NCI-H1436 treated with DMSO at 0.1 percent for 48 hours (cell line): ENCODE data around the gene S100A5.
A peak's percentile ranks its signal among the peaks of the same experiment; 100 is the strongest.
"Not testable (repeated sequence)": the region's sequence is repeated elsewhere in the genome, so short reads cannot be mapped to it uniquely, and the experiment has no call there.

Experiments used
- DNase-seq: peaks from one replicate; lab custom pipeline; 2025; lab: John Stamatoyannopoulos, UW

The S100A5 gene

DNA sequence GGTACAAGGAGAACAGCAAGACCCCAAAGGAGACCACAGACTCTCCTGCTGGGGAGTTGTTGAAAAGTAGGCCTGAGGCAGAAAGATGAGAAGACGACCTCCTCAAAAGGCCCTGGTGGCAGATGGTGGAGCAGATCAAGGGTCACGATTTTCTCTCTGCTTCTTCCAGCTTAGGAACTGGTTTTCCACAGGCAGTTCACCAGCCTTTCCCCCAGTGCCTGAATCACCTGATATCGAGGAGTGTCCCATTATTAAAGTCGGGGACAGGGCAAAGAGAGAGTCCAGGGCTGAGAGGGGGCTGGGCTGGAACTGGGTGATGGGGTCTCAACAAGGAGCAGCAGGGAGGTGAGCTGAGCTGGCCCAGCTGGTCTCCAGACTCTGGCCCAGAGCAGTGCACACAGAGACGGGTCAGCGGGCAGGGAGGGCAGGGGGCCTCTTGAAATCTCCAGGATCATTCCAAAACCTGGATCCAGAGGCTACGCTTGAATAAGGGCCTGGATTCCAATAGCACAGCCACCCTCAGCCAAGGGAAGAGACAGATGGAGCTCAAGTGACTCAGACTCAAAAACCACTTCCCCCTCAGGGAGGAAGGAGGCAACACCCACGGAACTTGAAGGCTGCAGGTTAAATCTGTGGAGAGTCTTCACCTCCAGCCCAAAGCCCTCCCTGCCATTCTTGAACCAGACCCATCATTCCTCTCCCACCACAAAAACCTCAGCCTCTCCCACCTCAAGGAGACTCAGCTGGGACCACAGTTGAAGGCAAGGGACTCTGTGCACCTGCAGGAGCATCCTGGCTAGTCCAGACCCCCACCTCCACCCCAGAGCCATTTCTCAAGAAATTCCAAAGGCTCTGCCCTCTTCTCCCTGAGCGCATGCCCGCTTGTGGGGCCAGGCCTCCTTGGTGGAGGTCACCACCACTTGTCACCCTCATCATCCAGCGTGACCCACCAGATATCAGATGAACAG, at the start of gene S100A5:
TSS of gene S100A5 (minus strand) at position 541 of the 968 bp plus-strand sequence. CDS start 743 bp downstream, outside the sequence.
- no peak for DNase-seq

GRCh38 chr1:153588482-153588881, 47.7 kb upstream of the S100A5 start:
- DNase-seq: no peak

DNA sequence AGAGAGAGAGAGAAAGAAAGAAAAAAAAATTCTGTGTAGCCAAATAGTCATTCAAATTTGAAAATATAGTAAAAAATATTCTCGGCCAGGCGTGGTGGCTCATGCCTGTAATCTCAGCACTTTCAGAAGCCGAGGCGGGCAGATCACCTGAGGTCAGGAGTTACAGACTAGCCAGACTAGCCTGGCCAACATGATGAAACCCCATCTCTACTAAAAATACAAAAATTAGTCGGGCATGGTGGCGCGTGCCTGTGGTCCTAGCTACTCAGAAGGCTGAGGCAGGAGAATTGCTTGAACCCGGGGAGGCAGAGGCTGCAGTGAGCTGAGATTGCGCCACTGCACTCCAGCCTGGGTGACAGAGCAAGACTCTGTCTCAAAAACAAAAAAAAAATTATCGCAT, 47.3 kb upstream of the S100A5 start:
- DNase-seq: not testable (repeated sequence)

GRCh38 chr1:153587314-153587713, 46.6 kb upstream of the S100A5 start:
- no peak for DNase-seq

- no peak for DNase-seq
These were observed 45.6 kb upstream of the S100A5 start for GRCh38 chr1:153586347-153586746.

GRCh38 chr1:153585006-153585405, 44.3 kb upstream of the S100A5 start:
- no peak for DNase-seq

DNA sequence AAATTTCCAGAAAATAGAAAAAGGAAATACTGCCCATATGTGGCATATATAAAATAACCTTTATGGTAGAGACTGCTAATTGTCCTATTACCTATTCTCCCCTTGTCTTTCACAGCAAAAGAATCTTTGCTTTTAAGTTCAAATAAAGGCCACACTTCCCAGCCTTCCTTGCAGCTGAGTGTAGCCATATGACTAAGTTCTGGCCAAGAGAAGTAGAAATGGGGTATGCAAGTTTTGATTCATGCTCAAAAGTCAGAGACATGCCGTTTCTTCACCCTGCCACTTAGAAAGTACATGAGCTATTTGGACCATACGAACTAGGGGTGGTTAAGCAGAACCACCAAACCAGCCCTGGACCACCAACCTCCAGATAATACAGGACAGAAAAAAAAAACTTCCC, 43.2 kb upstream of the S100A5 start:
- DNase-seq: no peak

GRCh38 chr1:153583514-153583913, 42.8 kb upstream of the S100A5 start:
- DNase-seq: not testable (repeated sequence)

GRCh38 chr1:153582836-153583235, 42.1 kb upstream of the S100A5 start:
- not testable (repeated sequence) for DNase-seq

DNA sequence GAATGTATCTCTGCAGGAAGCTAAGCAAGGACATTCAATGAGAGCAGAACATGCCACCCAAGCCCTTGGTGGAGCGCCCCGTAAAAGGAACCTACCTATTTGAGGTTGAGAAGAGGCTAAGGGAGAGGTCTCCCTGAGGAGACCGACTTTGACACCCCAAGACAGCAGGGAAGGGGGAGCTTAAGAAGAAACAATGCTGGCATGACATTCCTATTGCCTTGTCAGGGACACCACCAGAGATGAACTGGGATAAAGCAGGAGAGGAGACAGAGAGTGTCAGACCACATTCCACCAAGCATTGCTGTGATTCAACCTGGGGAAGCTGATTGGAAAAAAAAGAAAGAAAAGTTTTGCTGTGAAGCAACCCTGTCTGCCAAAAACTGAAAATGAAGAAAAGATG, 38.2 kb upstream of the S100A5 start:
- DNase-seq: no peak

DNA sequence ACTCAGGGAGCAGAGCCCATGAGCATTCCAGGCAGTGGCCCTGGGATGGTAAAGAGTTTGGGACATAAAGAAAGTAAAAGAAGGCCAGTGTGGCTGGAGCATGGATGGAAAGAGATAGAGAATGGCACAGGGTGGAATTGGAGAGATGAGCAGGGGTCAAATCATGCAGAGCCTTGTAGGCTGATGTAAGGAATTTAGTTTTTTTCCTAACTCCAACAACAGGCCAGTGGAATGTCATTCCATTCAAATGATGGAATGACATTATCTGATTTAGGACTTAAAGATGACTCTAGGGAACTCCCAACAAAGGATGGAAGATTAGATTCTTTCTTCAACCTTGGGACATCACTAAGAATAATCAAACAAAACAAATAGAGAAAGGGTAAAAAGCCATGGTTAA, 37.8 kb upstream of the S100A5 start:
- no peak for DNase-seq

DNA sequence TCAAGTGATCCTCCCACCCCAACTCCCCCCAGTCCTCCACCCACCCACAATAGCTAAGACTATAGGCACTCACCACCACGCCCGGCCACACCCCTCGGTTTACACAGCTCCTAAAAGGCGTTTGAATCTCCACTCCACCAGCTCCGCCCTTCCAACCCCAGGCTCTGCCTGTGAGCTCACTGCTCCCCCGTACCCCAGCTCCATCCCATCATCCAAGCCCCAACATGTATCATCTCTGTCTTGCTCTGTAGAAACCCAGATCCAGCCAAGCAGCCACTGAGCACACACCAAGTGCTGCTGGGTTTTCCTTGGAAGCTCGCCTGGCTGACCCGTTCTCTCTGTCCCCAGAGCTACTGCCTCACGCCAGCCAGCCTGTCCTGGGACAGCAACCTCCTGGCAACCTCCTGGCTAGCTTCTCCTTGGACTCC, 36.9 kb upstream of the S100A5 start:
- no peak for DNase-seq

DNA sequence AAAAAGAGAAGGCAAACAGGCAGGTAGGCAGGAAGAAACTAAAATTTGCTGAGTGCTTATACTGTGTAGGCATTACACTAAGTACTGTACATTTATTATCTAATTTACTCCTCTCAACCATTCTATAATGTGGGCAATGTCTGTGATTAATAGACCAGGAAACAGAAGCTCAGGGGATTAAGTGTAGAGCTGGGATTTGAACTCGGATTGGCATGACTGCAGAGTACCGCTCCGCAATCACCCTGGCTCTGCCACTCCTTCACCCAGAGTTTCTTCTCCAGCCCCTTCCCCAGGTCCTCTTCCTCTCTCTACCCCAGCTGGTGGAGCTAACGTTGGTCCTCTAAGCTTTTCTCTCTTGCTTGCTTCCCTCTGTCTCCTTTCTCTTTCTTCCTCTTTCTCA, 36.4 kb upstream of the S100A5 start:
- DNase-seq: no peak

DNA sequence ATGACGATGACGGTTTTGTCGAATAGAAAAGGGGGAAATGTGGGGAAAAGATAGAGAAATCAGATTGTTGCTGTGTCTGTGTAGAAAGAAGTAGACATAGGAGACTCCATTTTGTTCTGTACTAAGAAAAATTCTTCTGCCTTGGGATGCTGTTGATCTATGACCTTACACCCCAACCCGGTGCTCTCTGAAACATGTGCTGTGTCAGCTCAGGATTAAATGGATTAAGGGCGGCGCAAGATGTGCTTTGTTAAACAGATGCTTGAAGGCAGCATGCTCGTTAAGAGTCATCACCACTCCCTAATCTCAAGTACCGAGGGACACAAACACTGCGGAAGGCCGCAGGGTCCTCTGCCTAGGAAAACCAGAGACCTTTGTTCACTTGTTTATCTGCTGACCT, 34.8 kb upstream of the S100A5 start:
- not testable (repeated sequence) for DNase-seq

DNA sequence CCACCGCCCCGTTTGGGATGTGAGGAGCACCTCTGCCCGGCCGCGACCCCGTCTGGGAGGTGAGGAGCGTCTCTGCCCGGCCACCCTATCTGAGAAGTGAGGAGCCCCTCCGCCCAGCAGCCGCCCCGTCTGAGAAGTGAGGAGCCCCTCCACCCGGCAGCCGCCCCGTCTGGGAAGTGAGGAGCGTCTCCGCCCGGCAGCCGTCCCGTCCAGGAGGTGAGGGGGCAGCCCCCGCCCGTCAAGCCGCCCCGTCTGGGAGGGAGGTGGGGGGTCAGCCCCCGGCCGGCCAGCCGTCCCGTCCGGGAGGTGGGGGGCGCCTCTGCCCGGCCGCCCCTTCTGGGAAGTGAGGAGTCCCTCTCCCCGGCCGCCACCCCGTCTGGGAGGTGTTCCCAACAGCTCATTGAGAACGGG, 34.4 kb upstream of the S100A5 start:
- not testable (repeated sequence) for DNase-seq

GRCh38 chr1:153573351-153573750, 32.6 kb upstream of the S100A5 start:
- no peak for DNase-seq

- peak; percentile 52 for DNase-seq
These were observed 31.9 kb upstream of the S100A5 start for GRCh38 chr1:153572569-153573015.

- DNase-seq: no peak
These were observed 31.0 kb upstream of the S100A5 start for GRCh38 chr1:153571706-153572105.

DNA sequence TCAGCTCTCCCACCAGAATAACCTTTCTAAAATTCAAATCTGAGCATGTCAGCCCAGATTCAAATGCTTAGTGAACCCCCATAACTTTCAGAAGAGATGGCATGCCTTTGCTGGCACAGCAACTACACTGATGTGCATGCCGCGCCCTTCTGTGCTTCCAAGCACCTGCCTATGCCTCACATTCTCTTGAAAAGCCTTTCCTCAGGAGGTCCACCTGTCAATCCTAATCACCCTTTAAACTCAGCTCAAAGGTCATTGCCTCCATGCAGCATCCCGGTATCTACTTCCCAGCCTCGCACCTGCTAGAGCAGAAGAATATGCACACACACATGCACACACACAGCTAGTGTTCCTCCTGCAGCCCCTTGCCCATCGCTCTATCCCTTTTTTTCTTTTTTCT, 30.1 kb upstream of the S100A5 start:
- no peak for DNase-seq

- DNase-seq: no peak
These were observed 28.7 kb upstream of the S100A5 start for GRCh38 chr1:153569465-153569864.

- DNase-seq: peak; percentile 47
These were observed 27.8 kb upstream of the S100A5 start for GRCh38 chr1:153568367-153569099.

DNA sequence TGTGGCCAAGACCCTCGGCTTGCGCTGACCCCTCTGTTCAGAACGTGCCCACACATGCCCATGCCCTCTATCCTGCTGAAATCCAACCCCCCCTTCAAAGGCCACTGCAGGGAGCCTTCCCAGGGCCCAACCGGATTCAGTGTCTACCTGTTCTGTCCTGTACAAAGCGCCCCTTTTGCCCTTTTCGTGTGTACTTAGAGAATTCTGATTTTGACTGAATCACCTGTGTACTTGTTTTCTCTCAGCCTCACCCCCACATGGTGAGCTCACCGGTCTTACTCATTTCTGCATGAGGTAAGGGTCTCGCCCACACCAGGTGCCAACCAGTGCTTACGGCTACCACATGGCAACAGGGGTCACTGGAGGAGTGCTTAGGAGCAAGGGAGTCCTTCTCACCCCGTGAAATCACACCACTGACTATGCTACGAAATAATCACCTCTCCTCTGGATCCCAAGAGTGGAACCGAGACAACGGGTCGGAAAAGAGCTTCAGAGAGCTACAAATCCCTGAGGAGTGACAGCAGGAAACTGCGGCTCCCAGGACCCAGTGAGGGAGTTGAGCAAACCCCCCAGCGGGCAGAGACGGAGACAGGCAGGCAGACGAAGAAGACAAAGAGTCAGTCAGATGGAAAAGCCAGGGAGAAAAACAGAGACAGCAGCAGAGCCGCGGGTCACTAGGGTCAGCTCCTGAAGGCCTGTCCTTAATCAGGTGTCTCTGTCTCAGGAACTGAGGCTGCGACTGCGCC, 27.1 kb upstream of the S100A5 start:
- DNase-seq: no peak
